ENCODE measurements around the gene CDKL1. TPM values are rescaled to one million over a fixed set of nuclear protein-coding genes. Genes with fewer than 3 reads are reported as not detected.

The CDKL1 gene
- polyA plus RNA-seq, 2 of the 4 experiments (the other 2 are of a cell fraction): 10.2 to 11.0 TPM

- Histone ChIP-seq H3K4me3 (peak overlapping the region; percentile 56), H3K4me2 (peak overlapping the region; percentile 88), H3K4me1 (peaks cover 22% of the 10 kb centered on the region), H3K9me3 (no peaks in the 10 kb centered on the region), H3K27ac (peak overlapping the region; percentile 91 to 96)
- peak in 1 of 2 experiments; percentile 54; a peak in 3 of 6 replicates for ATAC-seq
- POLR2A ChIA-PET: interaction anchor here (0.5 to 1.9 kb wide), 38 partner anchors 8 to 575 kb away, joined by 3 to 22 read pairs (median 4); partner anchors contain the start of genes ATL1, CDKL1, MAP4K5 and SAV1
- CTCF ChIA-PET: interaction anchor here (0.6 to 2.2 kb wide), 3 partner anchors 9 to 219 kb away, joined by 3 to 23 read pairs (median 4); partner anchors contain the start of gene MAP4K5
- TF ChIP-seq MYC (IDR thresholded peaks at IDR 0.05; ENCODE audit: borderline replicate concordance, low read length) (no peak), CHD4 (IDR thresholded peaks at IDR 0.05; ENCODE audit: borderline replicate concordance) (no peak), PHF8 (IDR thresholded peaks at IDR 0.05; ENCODE audit: borderline replicate concordance, low read depth) (peak; percentile 78), FOXS1 (CRISPR knock-in tag; IDR thresholded peaks at IDR 0.05) (no peak)
- FAIRE-seq: no peak
- no peak for DNase-seq (ENCODE audit: low read depth in 1 of 2, low spot score in 1 of 2)
- WGBS (ENCODE audit: missing lambda C conversion rate): 11% methylated on average over 15 of the region's 18 CpGs
Observed at GRCh38 chr14:50312734-50313054, 84.0 kb downstream of the CDKL1 start.

- ChIA-PET CTCF (interaction anchor here (0.7 to 2.2 kb wide), 11 partner anchors 10 to 242 kb away, joined by 3 to 23 read pairs (median 3); partner anchors contain the start of gene MAP4K5), POLR2A (interaction anchor here (0.5 to 1.9 kb wide), 38 partner anchors 9 to 576 kb away, joined by 3 to 22 read pairs (median 4); partner anchors contain the start of genes ATL1, CDKL1, MAP4K5 and SAV1)
- H3K4me2 ChIP-seq: peak within 1 kb of the TSS; percentile 88
- WGBS (ENCODE audit: missing lambda C conversion rate): under 1% methylated on average over 36 of the region's 83 CpGs
- peak; percentile 95 to 97 for ATAC-seq
- peak; percentile 95 to 97 for DNase-seq (ENCODE audit: low read depth in 1 of 2, low spot score in 1 of 2)
- peak within 1 kb of the TSS; percentile 56 for H3K4me3 ChIP-seq
- peak within 1 kb of the TSS; percentile 91 to 96 for H3K27ac ChIP-seq
- no peak for FAIRE-seq
- 0 out of 2 replicates have a peak, but pooled peaks have one; percentile 44 for TF ChIP-seq PBX3 (IDR thresholded peaks at IDR 0.05)
- no peak; the same call in none of the 2 replicates for TF ChIP-seq MYC (IDR thresholded peaks at IDR 0.05; ENCODE audit: borderline replicate concordance, low read length)
- TF ChIP-seq E2F6 (IDR thresholded peaks at IDR 0.05; ENCODE audit: borderline replicate concordance, low read depth): peak; percentile 97
- peak; percentile 76 for TF ChIP-seq POLR2A (IDR thresholded peaks at IDR 0.05; ENCODE audit: low read length)
- TF ChIP-seq, protein P1, sequence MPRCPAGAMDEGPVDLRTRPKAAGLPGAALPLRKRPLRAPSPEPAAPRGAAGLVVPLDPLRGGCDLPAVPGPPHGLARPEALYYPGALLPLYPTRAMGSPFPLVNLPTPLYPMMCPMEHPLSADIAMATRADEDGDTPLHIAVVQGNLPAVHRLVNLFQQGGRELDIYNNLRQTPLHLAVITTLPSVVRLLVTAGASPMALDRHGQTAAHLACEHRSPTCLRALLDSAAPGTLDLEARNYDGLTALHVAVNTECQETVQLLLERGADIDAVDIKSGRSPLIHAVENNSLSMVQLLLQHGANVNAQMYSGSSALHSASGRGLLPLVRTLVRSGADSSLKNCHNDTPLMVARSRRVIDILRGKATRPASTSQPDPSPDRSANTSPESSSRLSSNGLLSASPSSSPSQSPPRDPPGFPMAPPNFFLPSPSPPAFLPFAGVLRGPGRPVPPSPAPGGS (IDR thresholded peaks at IDR 0.05): peak; percentile 84; the same call in 1 of the 3 replicates
- TF ChIP-seq, protein P2, sequence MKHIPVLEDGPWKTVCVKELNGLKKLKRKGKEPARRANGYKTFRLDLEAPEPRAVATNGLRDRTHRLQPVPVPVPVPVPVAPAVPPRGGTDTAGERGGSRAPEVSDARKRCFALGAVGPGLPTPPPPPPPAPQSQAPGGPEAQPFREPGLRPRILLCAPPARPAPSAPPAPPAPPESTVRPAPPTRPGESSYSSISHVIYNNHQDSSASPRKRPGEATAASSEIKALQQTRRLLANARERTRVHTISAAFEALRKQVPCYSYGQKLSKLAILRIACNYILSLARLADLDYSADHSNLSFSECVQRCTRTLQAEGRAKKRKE (CRISPR knock-in tag; IDR thresholded peaks at IDR 0.05; ENCODE audit: low read depth): peak; percentile 35; the same call in 1 of the 2 replicates
- TF ChIP-seq PHF8 (IDR thresholded peaks at IDR 0.05; ENCODE audit: borderline replicate concordance, low read depth): peak; percentile 94
- TF ChIP-seq RNF2 (IDR thresholded peaks at IDR 0.05; ENCODE audit: borderline replicate concordance, low read depth): no peak
- TF ChIP-seq USF2 (IDR thresholded peaks at IDR 0.05): peak; percentile 87
- TF ChIP-seq, protein P3, sequence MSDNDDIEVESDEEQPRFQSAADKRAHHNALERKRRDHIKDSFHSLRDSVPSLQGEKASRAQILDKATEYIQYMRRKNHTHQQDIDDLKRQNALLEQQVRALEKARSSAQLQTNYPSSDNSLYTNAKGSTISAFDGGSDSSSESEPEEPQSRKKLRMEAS (IDR thresholded peaks at IDR 0.05): peak; percentile 95
- peak; percentile 83 to 85; a peak in 3 of 5 replicates for TF ChIP-seq JUN (IDR thresholded peaks at IDR 0.05)
- TF ChIP-seq SMC3 (IDR thresholded peaks at IDR 0.05): 0 out of 3 replicates have a peak, but pooled peaks have one; percentile 1
- TF ChIP-seq EHMT2 (IDR thresholded peaks at IDR 0.05; ENCODE audit: low read depth): no peak
- TF ChIP-seq MAZ (IDR thresholded peaks at IDR 0.05; ENCODE audit: borderline replicate concordance, low read depth, low read length): peak; percentile 32; the same call in 1 of the 2 replicates
- peak; percentile 13 to 14; a peak in 1 of 5 replicates for TF ChIP-seq RAD21 (conservative IDR thresholded peaks at IDR 0.05 in 1 of 2, IDR thresholded peaks at IDR 0.05 in 1 of 2)
- no peak for TF ChIP-seq EHF (CRISPR knock-in tag; IDR thresholded peaks at IDR 0.05)
- TF ChIP-seq ZC3H11A (IDR thresholded peaks at IDR 0.05): no peak
- peak; percentile 41; the same call in 1 of the 2 replicates for TF ChIP-seq HMGXB4 (CRISPR knock-in tag; IDR thresholded peaks at IDR 0.05; ENCODE audit: borderline replicate concordance)
- no peaks in the 10 kb centered on the region for H3K9me3 ChIP-seq
- peaks cover 22% of the 10 kb centered on the region for H3K4me1 ChIP-seq
Observed at GRCh38 chr14:50311972-50312733, 84.5 kb downstream of the CDKL1 start, which contains the start of the genes DMAC2L and L2HGDH. Gene DMAC2L, plus strand, starts transcription at chr14:50312324. Its CDS starts 9,164 bp downstream, at chr14:50321488. Gene L2HGDH, minus strand, starts transcription at chr14:50312229. Its CDS starts 79 bp downstream, at chr14:50312150.
